Measurements from ENCODE around the gene ABHD17C.

- TF ChIP-seq CTCF (IDR thresholded peaks at IDR 0.05; ENCODE audit: insufficient read depth, low read length, poor library complexity, severe bottlenecking) (no peak), EZH2phosphoT487 (conservative IDR thresholded peaks at IDR 0.05; ENCODE audit: low read length) (no peak)
Observed at GRCh38 chr15:80749589-80749988, 54.5 kb downstream of the ABHD17C start.

Measured in SU-DHL-6 (cell line).